ENCODE measurements around the gene SHD. TPM values are rescaled to one million over a fixed set of nuclear protein-coding genes. Genes with fewer than 3 reads are reported as not detected.
A peak's percentile ranks its signal among the peaks of the same experiment; 100 is the strongest.

SHD gene
- total and polyA plus RNA-seq, 2 of the 8 experiments (the other 6 are each of a cell fraction or from before 2014, with no cell fraction given) = 5.8 to 10.7 TPM

DNA sequence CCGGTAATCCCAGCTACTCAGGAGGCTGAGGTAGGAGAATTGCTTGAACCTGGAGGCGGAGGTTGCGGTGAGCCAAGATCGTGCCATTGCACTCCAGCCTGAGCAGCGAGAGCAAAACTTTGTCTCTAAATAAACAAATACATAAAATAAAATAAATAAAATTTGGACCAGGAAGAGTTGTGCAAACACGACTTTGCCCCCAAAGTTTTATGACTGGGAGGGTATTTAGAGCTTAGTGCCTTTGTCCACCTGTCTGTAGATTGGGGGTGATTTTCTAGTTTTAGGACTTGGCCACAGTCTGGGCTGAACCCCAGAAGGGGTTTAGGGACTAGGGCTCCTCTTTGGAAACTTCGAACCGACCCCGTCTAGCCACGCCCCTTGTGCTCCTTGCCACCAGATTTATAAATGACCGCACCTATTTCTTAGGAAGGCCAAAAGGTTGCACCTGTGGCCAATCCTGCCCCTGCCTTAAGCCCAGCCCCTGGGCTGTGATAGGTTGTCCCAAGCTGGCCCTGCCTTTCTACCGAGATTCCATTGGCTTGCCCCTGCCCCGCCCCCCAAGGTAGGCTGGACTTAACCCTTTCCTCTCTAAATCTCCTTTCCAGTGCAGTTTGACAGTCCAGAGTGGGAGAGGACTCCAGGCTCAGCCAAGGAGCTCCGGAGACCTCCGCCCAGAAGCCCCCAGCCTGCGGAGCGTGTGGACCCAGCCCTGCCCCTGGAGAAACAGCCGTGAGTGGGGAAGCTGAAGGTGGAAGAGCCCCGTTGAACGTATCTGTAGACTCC is 5.3 kb downstream of the SHD start:
- H2AFZ ChIP-seq (ENCODE audit: low read length) = peak overlapping the region; percentile 25; the same call in 1 of the 2 replicates
- no peak overlapping the region for H2BK5ac ChIP-seq (ENCODE audit: low read depth, low read length)
- peak overlapping the region; percentile 52 to 59 for H3K4me2 ChIP-seq (ENCODE audit: insufficient read depth in 1 of 2, low read depth in 2 of 2, low read length in 2 of 2)
- H3K56ac ChIP-seq (replicated peaks; ENCODE audit: insufficient read length, low read depth, low read length) = no peak overlapping the region
- H3K27ac ChIP-seq (ENCODE audit: low read depth, low read length) = no peak overlapping the region
- no peak overlapping the region; a peak in 1 of 7 replicates for H3K9ac ChIP-seq (replicated peaks in 1 of 4; ENCODE audit: extremely low read depth in 1 of 4, low read depth in 3 of 4, low read length in 3 of 4)
- no peaks in the 10 kb centered on the region for H3K79me1 ChIP-seq (ENCODE audit: low read depth, low read length)
- H2AK5ac ChIP-seq (ENCODE audit: low read depth, low read length) = no peak overlapping the region
- peaks cover 5% of the 10 kb centered on the region; the same call in 1 of the 2 replicates for H3K23me2 ChIP-seq (ENCODE audit: low read depth, low read length)
- FAIRE-seq (peak; percentile 93), DNase-seq (ENCODE audit: low read depth in 1 of 2, low spot score in 2 of 2) (peak; percentile 71 to 89)
- no peaks in the 10 kb centered on the region for H3K79me2 ChIP-seq (ENCODE audit: control insufficient read depth in 1 of 2, insufficient read depth in 2 of 2, low read length in 2 of 2)
- H4K5ac ChIP-seq (ENCODE audit: insufficient read length, low read depth, low read length) = no peak overlapping the region
- peak overlapping the region; percentile 7 to 46 (median 16); a peak in 5 of 8 replicates for H3K4me3 ChIP-seq (ENCODE audit: extremely low read depth in 1 of 4, insufficient read depth in 2 of 4, low read depth in 3 of 4, low read length in 4 of 4)
- H3K18ac ChIP-seq (ENCODE audit: extremely low read depth, low read length) = 0 out of 2 replicates have a peak overlapping the region, but pooled peaks have one; percentile 9
- H2BK12ac ChIP-seq (ENCODE audit: low read depth, low read length) = no peak overlapping the region
- POLR2A ChIA-PET (ENCODE audit: partially characterized antibody) = interaction anchor here (0.6 to 1.9 kb wide), 8 partner anchors 10 to 551 kb away, joined by 3 to 9 read pairs (median 3); partner anchors contain the start of gene MPND
- peaks cover 9 to 27% (median 23%) of the 10 kb centered on the region in 4 experiments for H3K27me3 ChIP-seq (replicated peaks in 1 of 4; ENCODE audit: control insufficient read depth in 3 of 4, extremely low read depth in 1 of 4, insufficient read depth in 3 of 4, low read length in 3 of 4)
- no peak overlapping the region for H3K4ac ChIP-seq (replicated peaks; ENCODE audit: insufficient read length, low read depth, low read length)
- H3K14ac ChIP-seq (ENCODE audit: insufficient read length) = no peak overlapping the region
- no peak overlapping the region for H4K91ac ChIP-seq (replicated peaks; ENCODE audit: insufficient read length, low read length)
- H2BK20ac ChIP-seq (ENCODE audit: low read length) = no peak overlapping the region
- no peak for TF ChIP-seq NRF1 (IDR thresholded peaks at IDR 0.05; ENCODE audit: low read depth, low read length)
- TF ChIP-seq HDAC6 (IDR thresholded peaks at IDR 0.05; ENCODE audit: low read depth, low read length) = no peak
- TF ChIP-seq, protein P1, sequence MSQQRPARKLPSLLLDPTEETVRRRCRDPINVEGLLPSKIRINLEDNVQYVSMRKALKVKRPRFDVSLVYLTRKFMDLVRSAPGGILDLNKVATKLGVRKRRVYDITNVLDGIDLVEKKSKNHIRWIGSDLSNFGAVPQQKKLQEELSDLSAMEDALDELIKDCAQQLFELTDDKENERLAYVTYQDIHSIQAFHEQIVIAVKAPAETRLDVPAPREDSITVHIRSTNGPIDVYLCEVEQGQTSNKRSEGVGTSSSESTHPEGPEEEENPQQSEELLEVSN (IDR thresholded peaks at IDR 0.05) = no peak
- TF ChIP-seq SP1 (IDR thresholded peaks at IDR 0.05; ENCODE audit: low read depth, low read length) = peak; percentile 95
- TF ChIP-seq CHD1 (IDR thresholded peaks at IDR 0.05; ENCODE audit: low read depth, low read length) = no peak
- peak; percentile 35; the same call in 1 of the 2 replicates for TF ChIP-seq SP2 (IDR thresholded peaks at IDR 0.05; ENCODE audit: low read length)
- peak; percentile 71 for TF ChIP-seq CHD2 (IDR thresholded peaks at IDR 0.05; ENCODE audit: low read length)
- no peak for TF ChIP-seq TEAD4 (IDR thresholded peaks at IDR 0.05; ENCODE audit: low read depth, low read length)
- TF ChIP-seq RBBP5 (IDR thresholded peaks at IDR 0.05; ENCODE audit: borderline replicate concordance, low read depth, low read length) = no peak
- TF ChIP-seq CBX8 (IDR thresholded peaks at IDR 0.05; ENCODE audit: borderline replicate concordance, low read depth, low read length) = no peak
- TF ChIP-seq SP4 (IDR thresholded peaks at IDR 0.05; ENCODE audit: low read length) = peak; percentile 86; the same call in 1 of the 2 replicates
- no peaks in the 10 kb centered on the region for H4K20me1 ChIP-seq (replicated peaks in 1 of 2; ENCODE audit: control insufficient read depth in 1 of 2, insufficient read depth in 2 of 2, low read length in 2 of 2)
- H4K8ac ChIP-seq (ENCODE audit: extremely low read depth, insufficient read depth, low read length) = no peak overlapping the region
- H2BK120ac ChIP-seq (replicated peaks; ENCODE audit: low read depth, low read length) = no peak overlapping the region
- CTCF ChIA-PET (ENCODE audit: partially characterized antibody) = interaction anchor here (1.2 to 2.3 kb wide), 2 partner anchors 16 to 68 kb away, joined by 3 to 25 read pairs; no protein-coding TSS in a partner anchor
- no peaks in the 10 kb centered on the region for H3K9me3 ChIP-seq (ENCODE audit: insufficient read depth in 2 of 2, low read depth in 1 of 2, low read length in 1 of 2)
- no peaks in the 10 kb centered on the region for H3K36me3 ChIP-seq (ENCODE audit: control insufficient read depth in 2 of 4, insufficient read depth in 4 of 4, low read length in 3 of 4)
- H3K4me1 ChIP-seq (replicated peaks in 1 of 4; ENCODE audit: control insufficient read depth in 3 of 4, insufficient read depth in 4 of 4, low read length in 3 of 4) = peaks cover 0 to 4% (median 1%) of the 10 kb centered on the region in 4 experiments; a peak in 4 of 7 replicates
- H3K23ac ChIP-seq (ENCODE audit: insufficient read length) = no peak overlapping the region
- H2BK15ac ChIP-seq (ENCODE audit: low read length) = no peak overlapping the region
- WGBS, 2 experiments (ENCODE audit: extremely low coverage in 1 of 2, insufficient coverage in 1 of 2, insufficient read length in 1 of 2, insufficient replicate concordance in 2 of 2, low coverage in 1 of 2, low lambda C conversion rate in 2 of 2, missing lambda C conversion rate in 1 of 2) = 53% methylated on average over 20 of the region's 20 CpGs; no CpG with 5 or more reads in 1 of the 2 experiments
